ENCODE data around the gene MAST4. TPM values are rescaled to one million over a fixed set of nuclear protein-coding genes. Genes with fewer than 3 reads are reported as not detected.

Gene MAST4
- total and polyA plus RNA-seq, 12 donors: 29.6 to 93.3 (median 76.6) TPM

GRCh38 chr5:67205981-67206380, 609.8 kb downstream of the MAST4 start:
- H3K27me3 ChIP-seq: no peaks in the 10 kb centered on the region
- no peak overlapping the region for H3K4me3 ChIP-seq
- WGBS, 2 donors: 95 to 97% methylated on average over 3 of the region's 3 CpGs
- no peak for DNase-seq
- peaks cover 0 to 7% (median 0%) of the 10 kb centered on the region in 11 donors for H3K9me3 ChIP-seq
- intact Hi-C loops (cut with DNase I): loop anchor here (2.0 to 10.0 kb wide), 12 partner anchors 34 to 1031 kb away; no protein-coding TSS in a partner anchor
- ATAC-seq: no peak
- TF ChIP-seq CTCF (IDR thresholded peaks at IDR 0.05): no peak
- H3K4me1 ChIP-seq: peaks cover 0 to 77% (median 6%) of the 10 kb centered on the region in 9 donors
- H3K27ac ChIP-seq: peak overlapping the region in 1 of 10 donors; percentile 84
- no peaks in the 10 kb centered on the region for H3K36me3 ChIP-seq

- intact Hi-C loops (cut with DNase I): loop anchor here (2.0 to 10.0 kb wide), 12 partner anchors 34 to 1032 kb away; no protein-coding TSS in a partner anchor
- 88 to 89% methylated on average over 2 of the region's 2 CpGs for WGBS, 2 donors
- H3K9me3 ChIP-seq: peaks cover 0 to 2% (median 0%) of the 10 kb centered on the region in 11 donors
- H3K4me1 ChIP-seq: peaks cover 0 to 77% (median 6%) of the 10 kb centered on the region in 9 donors
- TF ChIP-seq CTCF (IDR thresholded peaks at IDR 0.05): no peak
- ATAC-seq (no peak), DNase-seq (no peak)
- no peaks in the 10 kb centered on the region for H3K27me3 ChIP-seq
- H3K4me3 ChIP-seq: no peak overlapping the region
- H3K27ac ChIP-seq: peak overlapping the region in 1 of 10 donors; percentile 84
- no peaks in the 10 kb centered on the region for H3K36me3 ChIP-seq
Measured at GRCh38 chr5:67206461-67206860, 610.3 kb downstream of the MAST4 start.

GRCh38 chr5:67206929-67207328, 610.7 kb downstream of the MAST4 start:
- ATAC-seq: no peak
- no peaks in the 10 kb centered on the region for H3K9me3 ChIP-seq
- no peaks in the 10 kb centered on the region for H3K27me3 ChIP-seq
- H3K36me3 ChIP-seq: no peaks in the 10 kb centered on the region
- H3K4me1 ChIP-seq: peaks cover 0 to 77% (median 6%) of the 10 kb centered on the region in 9 donors
- 94 to 95% methylated on average over 4 of the region's 4 CpGs for WGBS, 2 donors
- H3K4me3 ChIP-seq: no peak overlapping the region
- no peak for DNase-seq
- peak overlapping the region in 1 of 10 donors; percentile 84 for H3K27ac ChIP-seq
- no peak for TF ChIP-seq CTCF (IDR thresholded peaks at IDR 0.05)
- intact Hi-C loops (cut with DNase I): loop anchor here (2.0 to 10.0 kb wide), 12 partner anchors 35 to 1032 kb away; no protein-coding TSS in a partner anchor

- TF ChIP-seq CTCF (IDR thresholded peaks at IDR 0.05): no peak
- peak in 1 of 8 donors; percentile 42 for ATAC-seq
- no peaks in the 10 kb centered on the region for H3K9me3 ChIP-seq
- WGBS, 2 donors: 95 to 98% methylated on average over 3 of the region's 3 CpGs
- peak overlapping the region in 1 of 10 donors; percentile 84 for H3K27ac ChIP-seq
- intact Hi-C loops (cut with DNase I): loop anchor here (2.0 to 10.0 kb wide), 13 partner anchors 36 to 1034 kb away; no protein-coding TSS in a partner anchor
- DNase-seq: no peak
- H3K27me3 ChIP-seq: no peaks in the 10 kb centered on the region
- H3K4me3 ChIP-seq: no peak overlapping the region
- peaks cover 0 to 62% (median 6%) of the 10 kb centered on the region in 9 donors for H3K4me1 ChIP-seq
- H3K36me3 ChIP-seq: no peaks in the 10 kb centered on the region
Measured at GRCh38 chr5:67208403-67208802, 612.2 kb downstream of the MAST4 start.
